ENCODE measurements around the gene PKN1. TPM values are rescaled to one million over a fixed set of nuclear protein-coding genes. Genes with fewer than 3 reads are reported as not detected.
"Not testable (repeated sequence)": the region's sequence is repeated elsewhere in the genome, so short reads cannot be mapped to it uniquely, and the experiment has no call there.

Gene PKN1
- total and polyA plus RNA-seq, 8 donors = 50.5 to 91.5 (median 64.2) TPM

GRCh38 chr19:14450168-14450874 is 17.2 kb downstream of the PKN1 start:
- WGBS, 2 donors = 85% methylated on average over 30 of the region's 30 CpGs
- ATAC-seq (peak in 2 of 4 donors; percentile 20 to 43), DNase-seq (peak in 2 of 6 donors; percentile 17 to 65), FAIRE-seq (no peak)
- Histone ChIP-seq H3K9me3 (no peaks in the 10 kb centered on the region), H3K27me3 (no peaks in the 10 kb centered on the region), H3K4me3 (no peak overlapping the region), H3K27ac (no peak overlapping the region), H3K36me3 (peaks cover 9 to 36% (median 20%) of the 10 kb centered on the region in 3 donors), H3K4me1 (no peaks in the 10 kb centered on the region)
- intact Hi-C loops (cut with DNase I) = no loop called here
- no peak for TF ChIP-seq CTCF (IDR thresholded peaks at IDR 0.05)

DNA sequence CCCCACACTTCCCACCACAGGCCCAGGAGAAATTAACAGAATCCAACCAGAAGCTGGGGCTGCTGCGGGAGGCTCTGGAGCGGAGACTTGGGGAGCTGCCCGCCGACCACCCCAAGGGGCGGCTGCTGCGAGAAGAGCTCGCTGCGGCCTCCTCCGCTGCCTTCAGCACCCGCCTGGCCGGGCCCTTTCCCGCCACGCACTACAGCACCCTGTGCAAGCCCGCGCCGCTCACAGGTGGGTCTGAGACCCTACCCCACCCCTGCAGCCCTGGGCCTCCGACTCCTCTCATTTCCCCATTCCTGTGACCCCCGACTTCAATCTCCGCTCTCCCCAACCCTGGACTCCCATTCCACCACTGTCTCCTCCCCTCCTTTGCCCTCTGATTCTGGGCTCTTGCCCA is 17.8 kb downstream of the PKN1 start:
- no peaks in the 10 kb centered on the region for H3K9me3 ChIP-seq
- H3K27ac ChIP-seq = no peak overlapping the region
- no peak overlapping the region for H3K4me3 ChIP-seq
- no peak for ATAC-seq
- H3K27me3 ChIP-seq = no peaks in the 10 kb centered on the region
- peaks cover 9 to 35% (median 17%) of the 10 kb centered on the region in 3 donors for H3K36me3 ChIP-seq
- TF ChIP-seq CTCF (IDR thresholded peaks at IDR 0.05) = no peak
- no peaks in the 10 kb centered on the region for H3K4me1 ChIP-seq
- 96 to 98% methylated on average over 9 to 19 of the region's 19 CpGs for whole genome bisulfite sequencing, 2 donors
- DNase-seq = peak in 1 of 6 donors; percentile 42
- intact Hi-C loops (cut with DNase I) = no loop called here
- FAIRE-seq = no peak

- H3K36me3 ChIP-seq = peaks cover 3 to 21% (median 4%) of the 10 kb centered on the region in 3 donors
- 96 to 100% methylated on average over 3 of the region's 3 CpGs for WGBS, 2 donors
- H3K4me3 ChIP-seq; H3K27ac ChIP-seq; DNase-seq; H3K27me3 ChIP-seq; FAIRE-seq; H3K4me1 ChIP-seq; H3K9me3 ChIP-seq; ATAC-seq; intact Hi-C loops (cut with DNase I): not testable (repeated sequence)
Measured at GRCh38 chr19:14452303-14452702, 19.2 kb downstream of the PKN1 start.

- peak in 1 of 6 donors; percentile 8 for DNase-seq
- intact Hi-C loops (cut with DNase I) = no loop called here
- H3K4me3 ChIP-seq = no peak overlapping the region
- no peak overlapping the region for H3K27ac ChIP-seq
- 80 to 85% methylated on average over 5 of the region's 5 CpGs for whole genome bisulfite sequencing, 2 donors
- no peaks in the 10 kb centered on the region for H3K27me3 ChIP-seq
- peaks cover 0 to 11% (median 8%) of the 10 kb centered on the region in 3 donors for H3K36me3 ChIP-seq
- no peak for TF ChIP-seq CTCF (IDR thresholded peaks at IDR 0.05)
- H3K9me3 ChIP-seq = no peaks in the 10 kb centered on the region
- no peak for FAIRE-seq
- H3K4me1 ChIP-seq = no peaks in the 10 kb centered on the region
- ATAC-seq = no peak
Measured at GRCh38 chr19:14459703-14460102, 26.6 kb downstream of the PKN1 start.

- intact Hi-C loops (cut with DNase I) = no loop called here
- DNase-seq (no peak), FAIRE-seq (no peak), ATAC-seq (no peak)
- H3K4me3 ChIP-seq = no peak overlapping the region
- peaks cover 0 to 16% (median 8%) of the 10 kb centered on the region in 3 donors for H3K36me3 ChIP-seq
- H3K4me1 ChIP-seq = no peaks in the 10 kb centered on the region
- TF ChIP-seq CTCF (IDR thresholded peaks at IDR 0.05) = no peak
- 84 to 94% methylated on average over 2 of the region's 2 CpGs for WGBS, 2 donors
- H3K9me3 ChIP-seq = no peaks in the 10 kb centered on the region
- no peaks in the 10 kb centered on the region for H3K27me3 ChIP-seq
- no peak overlapping the region for H3K27ac ChIP-seq
Measured at GRCh38 chr19:14460935-14461334, 27.8 kb downstream of the PKN1 start.

- H3K4me1 ChIP-seq; FAIRE-seq; intact Hi-C loops (cut with DNase I); H3K9me3 ChIP-seq; DNase-seq; ATAC-seq; H3K27me3 ChIP-seq; H3K4me3 ChIP-seq; H3K27ac ChIP-seq: not testable (repeated sequence)
- 95 to 96% methylated on average over 6 to 7 of the region's 7 CpGs for WGBS, 2 donors
- peaks cover 0 to 20% (median 8%) of the 10 kb centered on the region in 3 donors for H3K36me3 ChIP-seq
Measured at GRCh38 chr19:14462401-14462800, 29.3 kb downstream of the PKN1 start.

All from pancreas (tissue), 10 donors.